Motor neuron (in vitro differentiated cells): ENCODE results near the gene PNPLA1. TPM values are rescaled to one million over a fixed set of nuclear protein-coding genes. Genes with fewer than 3 reads are reported as not detected.
A peak's percentile ranks its signal among the peaks of the same experiment; 100 is the strongest.
"Not testable (repeated sequence)": the region's sequence is repeated elsewhere in the genome, so short reads cannot be mapped to it uniquely, and the experiment has no call there.

Experiments
- ATAC-seq, 8 experiments: fragments of 200-7000 bp; cut with Tn5 transposase; replicated peaks in 6 of 8; 2 replicates each; pipeline ENCODE4 v1.8.0; 2021; ENCODE audit warnings: mild to moderate bottlenecking in 8 of 8, moderate library complexity in 8 of 8
- H3K27ac ChIP-seq, 2 donors: fragments of 250-450 bp; sonication (Bioruptor Pico); 2 replicates each; pipeline ENCODE4 v1.9.0; 2021; ENCODE audit warnings: antibody characterized with exemption in 2 of 2, mild to moderate bottlenecking in 2 of 2, moderate library complexity in 1 of 2
- H3K4me1 ChIP-seq, 2 donors: fragments of 250-450 bp; sonication (Bioruptor Pico); replicated peaks in 1 of 2; 2 replicates each; pipeline ENCODE4 v1.6.1; 2021; ENCODE audit warnings: antibody characterized with exemption in 2 of 2, mild to moderate bottlenecking in 2 of 2, moderate library complexity in 1 of 2
- H3K4me3 ChIP-seq, 5 donors: fragments of 250-450 bp; sonication (Bioruptor Pico); 2 replicates each; pipeline ENCODE4 v1.9.0; 2021; ENCODE audit warnings: antibody characterized with exemption in 5 of 5, mild to moderate bottlenecking in 5 of 5, moderate library complexity in 4 of 5
- WGBS, 10 experiments: fragments of 450-650 bp; shearing (Covaris generic); methylation state at CpG; one replicate each; pipeline ENCODE4 v1.0.0; 2022; 5-methylcytosine and 5-hydroxymethylcytosine counted together
- in situ Hi-C, 9 experiments: fragments of 400-800 bp; cut with MboI; loops; one replicate each; pipeline ENCODE4 v1.15.0; 2021; ENCODE audit warnings: low sequenced_read_pairs in 9 of 9, low pct_unique_long_range_greater_than_20kb in 2 of 9; ENCODE audit not compliant: unreplicated experiment in 9 of 9
- total RNA-seq, 8 experiments: library from RNA; unstranded; fragments of 300-600 nt; gene quantifications; 2 replicates each; pipeline versions ENCODE4 v1.2.3 to v1.2.4, GENCODE V29; 2022

PNPLA1 gene
- total RNA-seq, 8 experiments from 2014 or later, result 0.07 to 0.56 (median 0.17) TPM; not detected in 3

GRCh38 chr6:36329798-36330291 is 60.0 kb downstream of the PNPLA1 start:
- H3K27ac ChIP-seq, result no peak overlapping the region
- peak in 5 of 8 experiments; percentile 18 to 69 (median 51) for ATAC-seq
- WGBS, 10 experiments, result 59 to 84% (median 75%) methylated on average over 3 to 7 of the region's 14 CpGs; no CpG with 5 or more reads in 3 of the 10 experiments
- peaks cover 62 to 65% of the 10 kb centered on the region in 2 donors for H3K4me1 ChIP-seq
- H3K4me3 ChIP-seq, result no peak overlapping the region
- in situ Hi-C loops, result no loop called here

DNA sequence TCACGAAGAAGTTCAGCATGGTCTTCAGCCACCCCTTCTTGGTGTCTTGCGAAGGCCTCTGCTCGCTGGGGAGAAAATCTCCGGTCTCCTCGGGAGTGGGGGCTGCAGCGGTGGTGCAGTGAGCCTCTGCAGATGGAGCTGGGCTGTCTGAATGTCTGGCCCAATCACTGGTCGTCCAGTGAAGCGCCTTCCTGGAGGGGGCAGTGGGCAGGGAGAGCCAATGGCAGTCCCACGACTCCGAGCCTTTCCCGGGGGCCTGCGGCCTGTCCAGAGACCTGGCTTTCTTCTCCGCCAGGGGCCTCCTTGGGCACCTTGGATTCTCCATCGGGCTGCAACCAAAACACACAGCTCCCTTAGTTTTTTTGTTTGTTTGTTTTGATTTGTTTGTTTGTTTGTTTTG is 60.5 kb downstream of the PNPLA1 start:
- H3K4me1 ChIP-seq, result peaks cover 63% of the 10 kb centered on the region in 2 donors
- no peak for ATAC-seq
- in situ Hi-C loops, result no loop called here
- no peak overlapping the region for H3K4me3 ChIP-seq
- no peak overlapping the region for H3K27ac ChIP-seq
- WGBS, 10 experiments, result 65 to 87% (median 81%) methylated on average over 3 to 9 of the region's 14 CpGs; no CpG with 5 or more reads in 6 of the 10 experiments

- in situ Hi-C loops, result no loop called here
- 54 to 100% (median 75%) methylated on average over 1 to 6 of the region's 6 CpGs; no CpG with 5 or more reads in 1 of the 10 experiments for WGBS, 10 experiments
- H3K27ac ChIP-seq, result no peak overlapping the region
- ATAC-seq, result peak in 2 of 8 experiments; percentile 11 to 62
- no peak overlapping the region for H3K4me3 ChIP-seq
- H3K4me1 ChIP-seq, result peaks cover 53% of the 10 kb centered on the region in 2 donors
Observed at GRCh38 chr6:36331381-36331780, 61.5 kb downstream of the PNPLA1 start.

GRCh38 chr6:36333171-36333895 is 63.5 kb downstream of the PNPLA1 start:
- Histone ChIP-seq H3K4me1 (peaks cover 33% of the 10 kb centered on the region in 2 donors), H3K27ac (peak overlapping the region in 1 of 2 donors; percentile 63), H3K4me3 (no peak overlapping the region)
- WGBS, 10 experiments, result 28 to 90% (median 66%) methylated on average over 1 to 8 of the region's 8 CpGs; no CpG with 5 or more reads in 4 of the 10 experiments
- in situ Hi-C loops, result no loop called here
- ATAC-seq, result peak in 3 of 8 experiments; percentile 7 to 40 (median 40)

DNA sequence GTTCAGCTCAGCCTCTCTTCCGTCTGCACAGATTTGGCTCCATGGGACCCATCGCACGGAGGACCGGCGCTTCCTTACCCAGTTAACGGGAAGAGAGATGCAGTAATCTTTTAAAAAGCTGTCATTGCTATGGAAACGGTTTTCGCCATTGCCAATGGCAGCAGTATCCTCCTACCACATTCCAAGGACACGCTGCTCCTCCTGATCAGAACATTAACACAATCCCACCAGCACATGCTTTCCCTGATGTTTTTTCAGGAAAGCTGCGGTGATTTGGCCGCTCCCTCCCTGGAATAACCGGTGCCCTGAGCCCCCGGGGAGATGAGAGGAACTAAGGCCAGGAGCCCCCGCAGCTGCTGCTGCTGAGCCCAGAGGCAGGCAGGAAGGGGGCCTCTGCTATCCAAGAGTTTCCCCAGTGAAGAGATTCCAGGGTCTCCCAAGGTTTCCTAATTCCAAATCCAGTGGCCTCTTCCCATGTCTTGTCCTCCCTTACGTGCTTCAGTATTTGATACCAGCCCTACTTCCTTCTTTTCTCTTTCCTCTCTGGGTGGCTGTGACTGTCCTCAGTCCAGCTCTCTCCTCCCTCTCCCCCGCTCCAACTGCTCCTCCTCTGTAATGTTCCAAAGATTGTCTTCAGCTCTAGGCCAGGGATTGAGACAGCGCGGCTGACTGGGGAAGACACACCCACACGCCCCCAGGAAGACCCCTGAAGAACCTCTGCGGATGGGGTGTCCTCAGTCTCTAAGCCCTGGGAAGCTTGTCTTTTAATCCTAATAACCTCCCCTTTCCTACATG is 64.3 kb downstream of the PNPLA1 start:
- in situ Hi-C loops, result no loop called here
- H3K4me1 ChIP-seq, result peaks cover 30 to 31% of the 10 kb centered on the region in 2 donors
- H3K27ac ChIP-seq, result peak overlapping the region in 1 of 2 donors; percentile 63
- H3K4me3 ChIP-seq, result no peak overlapping the region
- ATAC-seq, result peak; percentile 42 to 84 (median 74)
- WGBS, 10 experiments, result 17 to 90% (median 40%) methylated on average over 1 to 17 of the region's 20 CpGs; no CpG with 5 or more reads in 1 of the 10 experiments

DNA sequence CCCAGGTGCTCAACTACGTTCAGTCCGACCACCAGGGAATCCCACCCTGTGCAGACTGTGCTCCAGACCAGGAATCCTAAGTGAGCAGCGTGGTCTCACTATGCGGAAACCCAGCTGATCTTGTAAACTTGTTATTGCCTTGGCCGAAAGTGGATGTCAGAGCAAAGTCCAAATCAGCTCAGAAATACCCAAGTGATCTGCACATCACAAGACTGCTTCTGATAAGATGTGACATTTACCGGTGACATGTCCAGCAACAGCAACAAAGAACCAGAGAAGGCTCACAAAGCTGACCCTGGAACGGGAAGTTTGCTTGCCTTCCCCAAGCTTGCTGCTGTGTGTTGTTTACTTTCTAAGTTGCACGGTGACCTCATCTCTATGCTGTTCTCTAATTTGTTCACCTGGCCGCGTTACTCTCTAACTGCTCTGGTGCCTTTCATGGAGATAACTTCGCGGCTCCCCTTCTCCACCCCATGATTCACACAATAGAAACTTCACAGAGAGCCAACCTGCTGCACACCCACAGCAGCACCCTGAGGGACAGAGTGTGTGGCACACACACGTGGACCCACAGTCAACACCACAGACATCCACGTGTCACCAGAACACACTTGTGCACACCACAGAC is 65.1 kb downstream of the PNPLA1 start:
- Histone ChIP-seq H3K4me1 (peaks cover 26 to 29% of the 10 kb centered on the region in 2 donors), H3K4me3 (no peak overlapping the region), H3K27ac (no peak overlapping the region)
- in situ Hi-C loops, result no loop called here
- ATAC-seq, result peak in 3 of 8 experiments; percentile 4 to 8 (median 6)
- WGBS, 10 experiments, result 40 to 100% (median 91%) methylated on average over 1 to 13 of the region's 14 CpGs; no CpG with 5 or more reads in 2 of the 10 experiments

DNA sequence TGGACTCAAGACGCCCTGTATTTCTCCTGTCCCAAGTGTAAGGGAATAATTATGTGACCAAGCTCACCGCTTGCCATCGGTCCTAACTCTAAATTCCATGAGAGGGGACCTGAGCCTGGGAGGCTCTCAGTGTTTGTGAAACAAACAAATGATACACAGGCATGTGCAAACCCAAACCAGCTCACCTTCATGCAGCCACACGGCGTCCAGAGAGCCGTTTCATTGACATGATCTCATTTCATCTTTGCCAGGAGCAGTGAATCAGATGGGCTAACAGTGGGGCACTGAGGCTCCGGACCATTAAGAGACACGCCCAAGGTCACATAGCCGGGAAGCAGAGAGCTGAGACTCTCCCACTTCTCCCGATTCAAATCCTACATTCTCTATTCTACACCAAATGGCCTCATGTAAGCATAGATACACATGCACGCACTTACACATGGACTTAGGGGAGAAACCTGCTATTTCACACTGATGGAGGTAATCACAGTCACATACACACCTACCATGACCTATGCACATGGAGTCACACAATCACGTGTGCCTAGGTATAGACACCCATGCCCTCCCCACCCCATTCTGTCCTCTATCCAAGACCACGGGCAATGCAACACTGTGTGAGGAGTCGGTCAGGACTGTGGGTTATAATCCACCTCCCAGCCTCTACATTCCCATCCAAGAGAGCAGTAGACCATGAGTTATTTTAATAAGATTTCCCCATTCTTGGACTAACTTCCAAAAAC is 65.8 kb downstream of the PNPLA1 start:
- Histone ChIP-seq H3K4me3 (no peak overlapping the region), H3K27ac (no peak overlapping the region), H3K4me1 (peaks cover 22 to 26% of the 10 kb centered on the region in 2 donors)
- in situ Hi-C loops, result no loop called here
- WGBS, 10 experiments, result 32 to 95% (median 83%) methylated on average over 1 to 8 of the region's 14 CpGs; no CpG with 5 or more reads in 2 of the 10 experiments
- no peak for ATAC-seq

GRCh38 chr6:36336208-36336710 is 66.4 kb downstream of the PNPLA1 start:
- Histone ChIP-seq H3K4me1 (peaks cover 24 to 26% of the 10 kb centered on the region in 2 donors), H3K4me3 (no peak overlapping the region), H3K27ac (no peak overlapping the region)
- in situ Hi-C loops, result no loop called here
- 0 to 94% (median 75%) methylated on average over 1 to 5 of the region's 5 CpGs; no CpG with 5 or more reads in 2 of the 10 experiments for WGBS, 10 experiments
- no peak for ATAC-seq

- H3K27ac ChIP-seq, result no peak within 1 kb of the TSS
- ATAC-seq, result no peak
Observed at GRCh38 chr6:36336779-36337241, 67.0 kb downstream of the PNPLA1 start, which contains the start of gene BNIP5. BNIP5 (minus strand) TSS chr6:36336888; CDS start chr6:36330690, 6,198 bp downstream.

GRCh38 chr6:36337814-36338213 is 68.0 kb downstream of the PNPLA1 start:
- Histone ChIP-seq H3K4me1 (peaks cover 22 to 26% of the 10 kb centered on the region in 2 donors), H3K27ac (no peak overlapping the region), H3K4me3 (no peak overlapping the region)
- WGBS, 10 experiments, result 71 to 100% (median 83%) methylated on average over 1 of the region's 1 CpG; no CpG with 5 or more reads in 5 of the 10 experiments
- ATAC-seq, result no peak
- in situ Hi-C loops, result no loop called here

More at GRCh38 chr6:36336779-36337241, 67.0 kb downstream of the PNPLA1 start, which contains the start of gene BNIP5:
- WGBS, 10 experiments, result 25 to 100% (median 51%) methylated on average over 1 to 3 of the region's 3 CpGs; no CpG with 5 or more reads in 2 of the 10 experiments
- in situ Hi-C loops, result no loop called here
- H3K4me3 ChIP-seq, result no peak within 1 kb of the TSS
- peaks cover 26% of the 10 kb centered on the region in 2 donors for H3K4me1 ChIP-seq

DNA sequence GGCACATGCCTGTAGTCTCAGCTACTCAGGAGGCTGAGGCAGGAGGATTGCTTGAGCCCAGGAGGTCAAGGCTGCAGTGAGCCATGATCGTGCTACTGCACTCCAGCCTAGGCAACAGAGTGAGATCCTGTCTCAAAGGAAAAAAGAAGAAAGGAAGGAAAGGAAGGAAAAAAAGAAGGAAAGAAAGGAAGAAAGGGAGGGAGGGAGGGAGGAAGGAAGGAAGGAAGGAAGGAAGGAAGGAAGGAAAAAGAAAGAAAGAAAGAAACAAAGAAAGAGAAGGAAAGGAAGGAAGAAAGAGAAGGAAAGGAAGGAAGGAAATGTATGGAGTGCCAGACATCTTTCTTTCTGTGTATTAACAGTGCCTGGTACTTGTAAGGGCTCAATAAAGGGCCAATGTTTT is 68.4 kb downstream of the PNPLA1 start:
- H3K4me1 ChIP-seq, result peaks cover 18 to 22% of the 10 kb centered on the region in 2 donors
- H3K27ac ChIP-seq, ATAC-seq, in situ Hi-C loops, H3K4me3 ChIP-seq: not testable (repeated sequence)
- WGBS, 10 experiments, result 13 to 100% (median 84%) methylated on average over 1 of the region's 1 CpG; no CpG with 5 or more reads in 6 of the 10 experiments
